GM18502 (cell line): ENCODE data around the gene CDK17.

Source experiments
- ATAC-seq: cut with Tn5 transposase; IDR thresholded peaks from one replicate; pipeline ENCODE4 v1.9.1; 2021; ENCODE audit warnings: mild to moderate bottlenecking; ENCODE audit not compliant: unreplicated experiment, poor library complexity

The CDK17 gene

GRCh38 chr12:96228566-96229248 is 171.5 kb downstream of the CDK17 start:
- ATAC-seq, result no peak
